Measurements from ENCODE around the gene EFCAB14. TPM values are rescaled to one million over a fixed set of nuclear protein-coding genes. Genes with fewer than 3 reads are reported as not detected.
"Not testable (repeated sequence)": the region's sequence is repeated elsewhere in the genome, so short reads cannot be mapped to it uniquely, and the experiment has no call there.

The EFCAB14 gene
- total and polyA plus RNA-seq, 4 donors = 39.9 to 108 (median 73.8) TPM

GRCh38 chr1:46657775-46658174, 61.1 kb downstream of the EFCAB14 start:
- Histone ChIP-seq H3K9me3 (ENCODE audit: control insufficient read depth, low read length) (no peaks in the 10 kb centered on the region), H3K4me1 (ENCODE audit: control insufficient read depth in 1 of 2, insufficient read depth in 2 of 2, low read length in 2 of 2) (no peaks in the 10 kb centered on the region), H3K36me3 (ENCODE audit: control insufficient read depth in 1 of 2, insufficient read depth in 2 of 2, low read length in 1 of 2) (peaks cover 0 to 4% of the 10 kb centered on the region in 2 donors), H3K27me3 (ENCODE audit: control insufficient read depth in 1 of 2, insufficient read depth in 2 of 2, low read length in 1 of 2) (no peaks in the 10 kb centered on the region), H3K4me3 (ENCODE audit: low read length in 2 of 2) (no peak overlapping the region), H3K27ac (ENCODE audit: low read depth in 1 of 2, low read length in 2 of 2) (no peak overlapping the region)
- intact Hi-C loops (cut with DNase I) = no loop called here
- ATAC-seq (ENCODE audit: low FRiP score) (no peak), DNase-seq (no peak)
- WGBS, 2 donors = 89 to 97% methylated on average over 1 of the region's 1 CpG

- no peaks in the 10 kb centered on the region for H3K4me1 ChIP-seq (ENCODE audit: control insufficient read depth in 1 of 2, insufficient read depth in 2 of 2, low read length in 2 of 2)
- DNase-seq (no peak), ATAC-seq (ENCODE audit: low FRiP score) (no peak)
- H3K4me3 ChIP-seq (ENCODE audit: low read length in 2 of 2) = no peak overlapping the region
- 68 to 74% methylated on average over 2 of the region's 2 CpGs for WGBS, 2 donors
- no peak overlapping the region for H3K27ac ChIP-seq (ENCODE audit: low read depth in 1 of 2, low read length in 2 of 2)
- peaks cover 0 to 4% of the 10 kb centered on the region in 2 donors for H3K36me3 ChIP-seq (ENCODE audit: control insufficient read depth in 1 of 2, insufficient read depth in 2 of 2, low read length in 1 of 2)
- intact Hi-C loops (cut with DNase I) = no loop called here
- H3K27me3 ChIP-seq (ENCODE audit: control insufficient read depth in 1 of 2, insufficient read depth in 2 of 2, low read length in 1 of 2) = no peaks in the 10 kb centered on the region
- no peaks in the 10 kb centered on the region for H3K9me3 ChIP-seq (ENCODE audit: control insufficient read depth, low read length)
Measured at GRCh38 chr1:46656643-46657042, 62.3 kb downstream of the EFCAB14 start.

- H3K9me3 ChIP-seq (ENCODE audit: control insufficient read depth, low read length) = no peaks in the 10 kb centered on the region
- H3K4me1 ChIP-seq (ENCODE audit: control insufficient read depth in 1 of 2, insufficient read depth in 2 of 2, low read length in 2 of 2) = no peaks in the 10 kb centered on the region
- no peak overlapping the region for H3K4me3 ChIP-seq (ENCODE audit: low read length in 2 of 2)
- ATAC-seq (ENCODE audit: low FRiP score) (no peak), DNase-seq (no peak)
- intact Hi-C loops (cut with DNase I) = no loop called here
- no peak overlapping the region for H3K27ac ChIP-seq (ENCODE audit: low read depth in 1 of 2, low read length in 2 of 2)
- H3K36me3 ChIP-seq (ENCODE audit: control insufficient read depth in 1 of 2, insufficient read depth in 2 of 2, low read length in 1 of 2) = peaks cover 0 to 4% of the 10 kb centered on the region in 2 donors
- no peaks in the 10 kb centered on the region for H3K27me3 ChIP-seq (ENCODE audit: control insufficient read depth in 1 of 2, insufficient read depth in 2 of 2, low read length in 1 of 2)
Measured at GRCh38 chr1:46655848-46656247, 63.1 kb downstream of the EFCAB14 start.

DNA sequence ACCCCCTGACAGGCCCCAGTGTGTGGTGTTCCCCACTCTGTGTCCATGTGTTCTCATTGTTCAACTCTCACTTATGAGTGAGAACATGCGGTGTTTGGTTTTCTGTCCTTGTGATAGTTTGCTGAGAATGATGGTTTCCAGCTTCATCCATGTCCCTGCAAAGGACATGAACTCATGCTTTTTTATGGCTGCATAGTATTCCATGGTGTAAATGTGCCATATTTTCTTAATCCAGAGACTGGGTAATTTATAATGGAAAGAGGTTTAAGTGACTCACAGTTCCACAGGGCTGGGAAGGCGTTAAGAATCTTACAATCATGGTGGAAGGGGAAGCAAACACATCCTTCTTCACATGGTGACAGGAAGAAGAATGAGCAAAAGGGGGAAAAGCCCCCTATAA, 64.2 kb downstream of the EFCAB14 start:
- H3K36me3 ChIP-seq (ENCODE audit: control insufficient read depth in 1 of 2, insufficient read depth in 2 of 2, low read length in 1 of 2); H3K27ac ChIP-seq (ENCODE audit: low read depth in 1 of 2, low read length in 2 of 2); H3K27me3 ChIP-seq (ENCODE audit: control insufficient read depth in 1 of 2, insufficient read depth in 2 of 2, low read length in 1 of 2); intact Hi-C loops (cut with DNase I); DNase-seq; ATAC-seq (ENCODE audit: low FRiP score); H3K9me3 ChIP-seq (ENCODE audit: control insufficient read depth, low read length); H3K4me1 ChIP-seq (ENCODE audit: control insufficient read depth in 1 of 2, insufficient read depth in 2 of 2, low read length in 2 of 2); H3K4me3 ChIP-seq (ENCODE audit: low read length in 2 of 2): not testable (repeated sequence)
- WGBS, 2 donors = 96 to 100% methylated on average over 2 of the region's 2 CpGs

- no peaks in the 10 kb centered on the region for H3K9me3 ChIP-seq (ENCODE audit: control insufficient read depth, low read length)
- H3K36me3 ChIP-seq (ENCODE audit: control insufficient read depth in 1 of 2, insufficient read depth in 2 of 2, low read length in 1 of 2) = peaks cover 3 to 8% of the 10 kb centered on the region in 2 donors
- WGBS, 2 donors = 89 to 94% methylated on average over 1 of the region's 1 CpG
- DNase-seq = no peak
- no peaks in the 10 kb centered on the region for H3K27me3 ChIP-seq (ENCODE audit: control insufficient read depth in 1 of 2, insufficient read depth in 2 of 2, low read length in 1 of 2)
- intact Hi-C loops (cut with DNase I) = no loop called here
- H3K27ac ChIP-seq (ENCODE audit: low read depth in 1 of 2, low read length in 2 of 2) = no peak overlapping the region
- ATAC-seq (ENCODE audit: low FRiP score) = no peak
- no peaks in the 10 kb centered on the region for H3K4me1 ChIP-seq (ENCODE audit: control insufficient read depth in 1 of 2, insufficient read depth in 2 of 2, low read length in 2 of 2)
- no peak overlapping the region for H3K4me3 ChIP-seq (ENCODE audit: low read length in 2 of 2)
Measured at GRCh38 chr1:46654012-46654411, 64.9 kb downstream of the EFCAB14 start.

- ATAC-seq (ENCODE audit: low FRiP score) (no peak), DNase-seq (no peak)
- Histone ChIP-seq H3K4me3 (ENCODE audit: low read length in 2 of 2) (no peak overlapping the region), H3K9me3 (ENCODE audit: control insufficient read depth, low read length) (no peaks in the 10 kb centered on the region), H3K4me1 (ENCODE audit: control insufficient read depth in 1 of 2, insufficient read depth in 2 of 2, low read length in 2 of 2) (no peaks in the 10 kb centered on the region), H3K27ac (ENCODE audit: low read depth in 1 of 2, low read length in 2 of 2) (no peak overlapping the region), H3K36me3 (ENCODE audit: control insufficient read depth in 1 of 2, insufficient read depth in 2 of 2, low read length in 1 of 2) (peaks cover 3 to 8% of the 10 kb centered on the region in 2 donors), H3K27me3 (ENCODE audit: control insufficient read depth in 1 of 2, insufficient read depth in 2 of 2, low read length in 1 of 2) (no peaks in the 10 kb centered on the region)
- 56 to 58% methylated on average over 2 of the region's 2 CpGs for WGBS, 2 donors
- intact Hi-C loops (cut with DNase I) = no loop called here
Measured at GRCh38 chr1:46653405-46653958, 65.4 kb downstream of the EFCAB14 start.

- intact Hi-C loops (cut with DNase I) = no loop called here
- no peak overlapping the region for H3K4me3 ChIP-seq (ENCODE audit: low read length in 2 of 2)
- ATAC-seq (ENCODE audit: low FRiP score) (no peak), DNase-seq (no peak)
- H3K27me3 ChIP-seq (ENCODE audit: control insufficient read depth in 1 of 2, insufficient read depth in 2 of 2, low read length in 1 of 2) = no peaks in the 10 kb centered on the region
- no peaks in the 10 kb centered on the region for H3K9me3 ChIP-seq (ENCODE audit: control insufficient read depth, low read length)
- no peaks in the 10 kb centered on the region for H3K4me1 ChIP-seq (ENCODE audit: control insufficient read depth in 1 of 2, insufficient read depth in 2 of 2, low read length in 2 of 2)
- peaks cover 3 to 8% of the 10 kb centered on the region in 2 donors for H3K36me3 ChIP-seq (ENCODE audit: control insufficient read depth in 1 of 2, insufficient read depth in 2 of 2, low read length in 1 of 2)
- H3K27ac ChIP-seq (ENCODE audit: low read depth in 1 of 2, low read length in 2 of 2) = no peak overlapping the region
- WGBS, 2 donors = 71 to 75% methylated on average over 6 of the region's 6 CpGs
Measured at GRCh38 chr1:46652321-46653100, 66.4 kb downstream of the EFCAB14 start.

DNA sequence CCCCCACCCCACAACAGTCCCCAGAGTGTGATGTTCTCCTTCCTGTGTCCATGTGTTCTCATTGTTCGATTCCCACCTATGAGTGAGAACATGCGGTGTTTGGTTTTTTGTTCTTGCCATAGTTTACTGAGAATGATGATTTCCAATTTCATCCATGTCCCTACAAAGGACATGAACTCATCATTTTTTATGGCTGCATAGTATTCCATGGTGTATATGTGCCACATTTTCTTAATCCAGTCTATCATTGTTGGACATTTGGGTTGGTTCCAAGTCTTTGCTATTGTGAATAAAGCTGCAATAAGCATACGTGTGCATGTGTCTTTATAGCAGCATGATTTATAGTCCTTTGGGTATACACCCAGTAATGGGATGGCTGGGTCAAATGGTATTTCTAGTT, 67.8 kb downstream of the EFCAB14 start:
- H3K4me3 ChIP-seq (ENCODE audit: low read length in 2 of 2); DNase-seq; H3K4me1 ChIP-seq (ENCODE audit: control insufficient read depth in 1 of 2, insufficient read depth in 2 of 2, low read length in 2 of 2); H3K27ac ChIP-seq (ENCODE audit: low read depth in 1 of 2, low read length in 2 of 2); ATAC-seq (ENCODE audit: low FRiP score); intact Hi-C loops (cut with DNase I); H3K27me3 ChIP-seq (ENCODE audit: control insufficient read depth in 1 of 2, insufficient read depth in 2 of 2, low read length in 1 of 2); H3K9me3 ChIP-seq (ENCODE audit: control insufficient read depth, low read length); H3K36me3 ChIP-seq (ENCODE audit: control insufficient read depth in 1 of 2, insufficient read depth in 2 of 2, low read length in 1 of 2): not testable (repeated sequence)
- 90 to 91% methylated on average over 3 of the region's 3 CpGs for WGBS, 2 donors

DNA sequence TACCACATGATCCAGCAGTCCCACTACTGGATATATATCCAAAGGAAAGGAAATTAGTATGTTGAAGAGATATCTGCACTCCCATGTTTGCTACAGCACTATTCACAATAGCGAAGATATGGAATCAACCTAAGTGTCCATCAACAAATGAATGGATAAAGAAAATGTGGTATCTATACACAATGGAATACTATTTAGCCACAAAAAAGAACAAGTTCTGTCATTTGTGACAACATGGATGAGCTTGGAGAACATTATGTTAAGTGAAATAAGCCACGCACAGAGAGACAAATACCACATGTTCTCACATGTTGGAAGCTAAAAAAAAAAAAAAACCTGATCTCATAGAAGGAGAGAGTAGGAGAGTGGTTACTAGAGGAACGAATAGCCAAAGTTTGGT, 68.4 kb downstream of the EFCAB14 start:
- Histone ChIP-seq H3K4me1 (ENCODE audit: control insufficient read depth in 1 of 2, insufficient read depth in 2 of 2, low read length in 2 of 2) (no peaks in the 10 kb centered on the region), H3K9me3 (ENCODE audit: control insufficient read depth, low read length) (no peaks in the 10 kb centered on the region), H3K27ac (ENCODE audit: low read depth in 1 of 2, low read length in 2 of 2) (no peak overlapping the region), H3K36me3 (ENCODE audit: control insufficient read depth in 1 of 2, insufficient read depth in 2 of 2, low read length in 1 of 2) (peaks cover 8% of the 10 kb centered on the region in 2 donors), H3K4me3 (ENCODE audit: low read length in 2 of 2) (no peak overlapping the region), H3K27me3 (ENCODE audit: control insufficient read depth in 1 of 2, insufficient read depth in 2 of 2, low read length in 1 of 2) (no peaks in the 10 kb centered on the region)
- no peak for DNase-seq
- no peak for ATAC-seq (ENCODE audit: low FRiP score)
- WGBS, 2 donors = 98 to 100% methylated on average over 3 of the region's 3 CpGs
- intact Hi-C loops (cut with DNase I) = no loop called here

Data from aorta (tissue), 5 donors.